A673 (cell line): ENCODE results near the gene TNFAIP8.

ENCODE experiments used
- EZH2 ChIP-seq: fragments of 200-600 bp; sonication (generic); IDR thresholded peaks from 2 replicates; pipeline ENCODE4 v1.6.1; 2017; ENCODE audit warnings: borderline replicate concordance, low read depth, mild to moderate bottlenecking, mixed read lengths, antibody characterized with exemption, low read length; ENCODE audit not compliant: poor library complexity, severe bottlenecking
- TF ChIP-seq, protein P1 (sequence below): fragments of 300-800, 200-600 bp; sonication (generic); conservative IDR thresholded peaks from 2 replicates; pipeline ENCODE4 v1.5.1; 2017; ENCODE audit warnings: low read depth, mild to moderate bottlenecking, antibody characterized with exemption, low read length, moderate library complexity, mixed read lengths

DNA sequence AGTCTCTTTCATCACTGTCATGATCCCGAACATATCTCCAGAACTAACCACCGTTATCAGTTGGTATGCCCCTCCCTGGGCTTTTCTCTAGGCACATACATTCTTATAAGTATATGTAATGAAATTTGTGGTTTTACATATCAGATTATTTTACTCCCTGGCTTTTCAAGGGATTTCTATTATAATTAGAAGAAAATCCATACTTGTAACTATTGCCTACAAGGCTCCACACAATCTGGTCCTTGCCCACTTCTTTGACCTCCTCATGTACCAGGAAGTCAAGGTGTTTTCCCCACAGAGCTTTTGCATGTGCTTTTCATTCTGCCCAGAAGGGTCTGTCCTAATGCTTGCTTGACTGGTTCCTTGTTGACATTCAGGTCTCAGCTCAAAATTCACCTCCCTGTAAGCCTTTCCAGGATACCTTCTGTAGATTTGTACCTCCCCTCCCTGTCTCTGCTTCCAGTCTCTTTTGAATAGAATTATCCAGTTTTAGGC lies 62.8 kb downstream of the TNFAIP8 start:
- TF ChIP-seq EZH2: no peak
- TF ChIP-seq, protein P1, sequence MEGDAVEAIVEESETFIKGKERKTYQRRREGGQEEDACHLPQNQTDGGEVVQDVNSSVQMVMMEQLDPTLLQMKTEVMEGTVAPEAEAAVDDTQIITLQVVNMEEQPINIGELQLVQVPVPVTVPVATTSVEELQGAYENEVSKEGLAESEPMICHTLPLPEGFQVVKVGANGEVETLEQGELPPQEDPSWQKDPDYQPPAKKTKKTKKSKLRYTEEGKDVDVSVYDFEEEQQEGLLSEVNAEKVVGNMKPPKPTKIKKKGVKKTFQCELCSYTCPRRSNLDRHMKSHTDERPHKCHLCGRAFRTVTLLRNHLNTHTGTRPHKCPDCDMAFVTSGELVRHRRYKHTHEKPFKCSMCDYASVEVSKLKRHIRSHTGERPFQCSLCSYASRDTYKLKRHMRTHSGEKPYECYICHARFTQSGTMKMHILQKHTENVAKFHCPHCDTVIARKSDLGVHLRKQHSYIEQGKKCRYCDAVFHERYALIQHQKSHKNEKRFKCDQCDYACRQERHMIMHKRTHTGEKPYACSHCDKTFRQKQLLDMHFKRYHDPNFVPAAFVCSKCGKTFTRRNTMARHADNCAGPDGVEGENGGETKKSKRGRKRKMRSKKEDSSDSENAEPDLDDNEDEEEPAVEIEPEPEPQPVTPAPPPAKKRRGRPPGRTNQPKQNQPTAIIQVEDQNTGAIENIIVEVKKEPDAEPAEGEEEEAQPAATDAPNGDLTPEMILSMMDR: no peak
